ENCODE data around the gene ATP6V0D1.
A peak's percentile ranks its signal among the peaks of the same experiment; 100 is the strongest.

ATP6V0D1 gene

GRCh38 chr16:67400901-67401300, 80.1 kb downstream of the ATP6V0D1 start:
- DNase-seq = no peak

GRCh38 chr16:67399749-67400704, 80.9 kb downstream of the ATP6V0D1 start:
- DNase-seq = no peak

- DNase-seq = peak; percentile 58
These were observed 81.7 kb downstream of the ATP6V0D1 start for GRCh38 chr16:67399218-67399733.

GRCh38 chr16:67398546-67399217, 82.3 kb downstream of the ATP6V0D1 start:
- DNase-seq = no peak

- DNase-seq = no peak
These were observed 83.0 kb downstream of the ATP6V0D1 start for GRCh38 chr16:67397812-67398545.

- DNase-seq = no peak
These were observed 83.7 kb downstream of the ATP6V0D1 start for GRCh38 chr16:67397036-67397801.

- no peak for DNase-seq
These were observed 84.6 kb downstream of the ATP6V0D1 start for GRCh38 chr16:67396159-67397035.

- no peak for DNase-seq
These were observed 85.3 kb downstream of the ATP6V0D1 start for GRCh38 chr16:67395458-67396158.

GRCh38 chr16:67395105-67395457, 85.9 kb downstream of the ATP6V0D1 start:
- DNase-seq = no peak

GRCh38 chr16:67394155-67395104, 86.5 kb downstream of the ATP6V0D1 start:
- DNase-seq = no peak

- DNase-seq = no peak
These were observed 87.2 kb downstream of the ATP6V0D1 start for GRCh38 chr16:67393788-67394154.

- DNase-seq = peak; percentile 34
These were observed 87.7 kb downstream of the ATP6V0D1 start, which contains the start of gene TPPP3 for GRCh38 chr16:67393111-67393787. Gene TPPP3 (minus strand): TSS chr16:67393498. CDS start chr16:67391111, 2,387 bp downstream.

GRCh38 chr16:67392301-67393059, 88.5 kb downstream of the ATP6V0D1 start:
- no peak for DNase-seq

- DNase-seq = no peak
These were observed 89.3 kb downstream of the ATP6V0D1 start for GRCh38 chr16:67391424-67392300.

GRCh38 chr16:67390816-67391423, 90.0 kb downstream of the ATP6V0D1 start:
- DNase-seq = no peak
